GM19193 (cell line): ENCODE data around the gene C16orf95.

Experiments
- POLR2A ChIP-seq: IDR thresholded peaks from 4 replicates; pipeline ENCODE4 v1.6.1; 2011; ENCODE audit not compliant: insufficient read depth, insufficient read length; ENCODE audit errors: extremely low read depth

C16orf95 gene

DNA sequence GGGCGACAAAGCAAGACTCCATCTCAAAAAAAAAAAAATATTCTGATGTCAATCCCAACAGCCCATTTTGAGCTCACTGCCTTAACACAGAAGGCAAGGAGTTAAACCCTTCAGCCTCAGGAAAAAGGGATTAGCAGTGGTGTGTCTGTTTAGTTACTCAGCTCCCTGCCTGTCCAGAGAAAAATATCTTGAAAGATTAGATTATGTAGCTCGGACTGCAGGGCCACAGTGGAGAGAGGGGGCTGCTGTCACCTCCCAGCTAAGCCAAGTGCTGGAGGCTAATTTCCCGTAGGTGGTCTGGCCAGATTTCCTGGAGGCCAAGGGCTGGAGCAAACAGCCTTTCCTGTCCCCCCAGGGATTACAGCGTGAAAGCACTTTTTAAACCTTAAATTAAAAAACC is 50.3 kb downstream of the C16orf95 start:
- no peak for TF ChIP-seq POLR2A

DNA sequence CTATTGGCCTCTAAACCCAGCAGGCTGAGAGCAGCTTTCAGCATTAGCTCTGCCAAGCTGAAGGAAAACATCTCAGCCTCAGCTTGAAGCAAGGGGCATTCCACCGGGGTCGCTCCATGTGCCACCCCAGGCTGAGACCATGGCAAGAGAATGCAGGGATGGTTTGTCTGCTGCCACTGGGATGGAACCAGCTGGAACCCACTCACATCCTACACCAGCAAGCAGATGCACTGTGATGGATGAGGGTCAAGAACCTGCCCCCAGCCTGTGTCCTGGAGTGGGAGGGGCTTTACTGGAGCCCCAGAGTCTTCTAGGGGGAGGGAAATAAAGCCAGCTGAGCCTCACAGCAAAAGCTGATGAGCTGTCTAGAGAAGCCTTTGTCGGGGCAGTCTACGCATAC is 51.9 kb downstream of the C16orf95 start:
- no peak for TF ChIP-seq POLR2A

DNA sequence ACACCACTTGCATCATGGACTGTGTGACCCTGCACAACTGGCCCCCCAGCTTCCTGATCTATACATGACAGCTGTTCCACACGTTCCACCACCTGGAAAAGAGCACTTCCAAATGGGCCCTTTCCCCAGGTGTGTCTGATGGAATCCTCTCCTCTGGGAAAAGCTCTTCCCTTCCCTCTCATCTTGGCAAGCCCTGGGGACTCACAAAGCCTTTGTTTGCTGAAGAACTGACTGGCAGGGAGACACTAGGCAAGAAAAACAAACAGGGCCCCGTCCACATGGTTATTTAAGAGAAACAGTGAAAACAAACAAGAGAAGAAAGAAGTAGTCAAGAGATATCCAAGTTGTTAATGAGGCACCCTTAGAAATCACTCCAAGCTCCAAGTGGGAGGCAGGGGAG is 52.6 kb downstream of the C16orf95 start:
- TF ChIP-seq POLR2A, result no peak

DNA sequence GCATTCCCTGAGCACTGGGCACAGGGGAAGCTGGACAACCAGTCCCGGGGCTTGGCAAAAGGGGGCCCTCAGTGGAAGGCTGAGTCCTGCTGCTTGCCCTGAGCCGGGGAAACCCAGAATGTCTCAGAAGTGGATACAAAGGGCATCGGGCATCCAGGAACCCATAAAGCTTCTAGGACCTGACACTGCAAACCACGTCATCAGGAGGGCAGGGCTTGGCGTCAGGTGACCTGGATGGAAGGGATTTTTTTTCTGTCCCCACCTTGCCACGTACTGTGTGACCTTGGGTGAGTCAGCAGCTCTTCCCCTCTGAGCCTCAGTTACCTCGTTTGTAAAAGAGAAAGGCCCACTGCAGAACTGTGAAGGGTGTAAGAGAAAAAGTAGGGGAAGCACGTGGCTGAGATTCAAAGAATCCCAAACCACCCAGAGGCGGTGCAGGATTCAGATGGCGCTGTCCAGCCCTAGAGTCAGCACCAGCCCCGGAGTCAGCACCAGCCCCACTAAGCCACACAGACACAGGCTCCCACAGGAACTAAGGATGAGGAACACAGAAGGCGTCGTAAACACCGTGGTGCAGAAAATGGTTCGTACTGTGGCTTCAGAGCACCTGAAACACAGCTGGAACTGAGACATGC is 53.7 kb downstream of the C16orf95 start:
- TF ChIP-seq POLR2A, result no peak

DNA sequence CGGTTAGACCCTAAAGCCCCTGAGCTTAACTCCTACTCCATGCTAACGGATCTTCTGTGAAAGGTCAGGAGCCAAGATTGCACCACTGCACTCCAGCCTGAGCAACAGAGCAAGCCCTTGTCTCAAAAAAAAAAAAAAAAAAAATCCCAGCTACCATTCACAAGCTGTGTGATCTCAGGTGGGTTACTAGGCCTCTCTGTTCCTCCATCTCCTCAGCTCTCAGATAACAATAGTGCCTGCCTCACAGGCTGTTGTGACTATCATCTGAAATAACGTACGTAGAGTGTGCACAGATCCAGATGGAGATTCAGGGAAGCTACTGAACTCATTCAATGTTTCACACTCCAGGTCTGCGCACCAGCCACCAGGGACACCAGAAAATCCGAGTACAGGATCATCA is 57.8 kb downstream of the C16orf95 start:
- no peak for TF ChIP-seq POLR2A

DNA sequence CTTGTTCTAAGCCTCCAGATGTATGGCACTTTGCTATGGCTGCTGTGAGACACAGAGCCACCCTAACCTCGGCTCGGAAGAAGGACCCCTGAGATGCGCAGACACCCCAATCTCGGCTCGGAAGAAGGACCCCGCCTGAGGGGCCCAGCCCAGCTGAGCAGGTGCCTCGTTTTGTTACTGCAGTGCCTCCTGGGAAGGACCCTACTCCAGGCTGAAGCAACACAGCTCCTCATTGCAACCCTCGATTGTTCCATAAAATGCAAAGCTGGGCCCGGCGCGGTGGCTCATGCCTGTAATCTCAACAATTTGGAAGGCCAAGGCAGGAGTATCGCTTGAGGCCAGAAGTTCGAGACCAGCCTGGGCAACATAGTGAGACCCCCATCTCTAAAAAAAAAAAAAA is 61.3 kb downstream of the C16orf95 start:
- no peak for TF ChIP-seq POLR2A

DNA sequence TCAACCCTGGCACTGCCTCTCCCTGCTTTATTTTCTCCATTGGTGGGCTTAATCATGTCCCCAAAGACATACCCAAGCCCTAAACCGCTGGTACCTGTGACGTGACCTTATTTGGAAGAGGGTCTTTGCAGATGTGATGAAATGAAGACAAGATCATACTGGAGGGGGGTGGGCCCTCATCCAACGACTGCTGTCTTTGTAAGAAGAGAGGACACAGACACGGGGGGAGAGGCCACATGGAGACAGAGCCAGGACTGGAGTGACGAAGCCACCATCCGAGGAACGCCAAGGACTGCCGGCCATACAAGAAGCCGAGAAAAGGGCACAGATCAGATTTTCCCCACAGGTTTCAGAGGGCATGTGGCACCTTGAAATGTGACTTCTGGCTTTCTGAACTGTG is 62.5 kb downstream of the C16orf95 start:
- no peak for TF ChIP-seq POLR2A

DNA sequence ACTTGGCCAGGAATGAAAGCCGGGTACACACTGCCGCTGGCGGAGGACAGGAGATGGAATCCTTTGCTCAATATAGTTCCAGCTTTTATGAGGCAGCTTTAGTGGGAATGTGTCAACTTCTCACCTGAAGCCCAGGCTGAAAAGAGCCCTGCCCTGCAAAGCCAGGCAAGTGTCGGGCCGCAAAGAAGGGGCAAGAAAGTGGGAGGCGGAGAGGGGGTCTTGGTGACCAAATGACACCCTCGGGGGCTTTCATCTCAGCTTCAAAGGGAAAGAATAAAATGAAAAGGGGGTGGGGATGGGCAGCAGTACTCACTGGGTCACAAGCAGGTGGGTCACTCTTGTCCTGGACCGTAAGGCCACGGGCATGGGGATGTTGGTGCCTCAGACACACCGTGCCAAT is 62.9 kb downstream of the C16orf95 start:
- no peak for TF ChIP-seq POLR2A

DNA sequence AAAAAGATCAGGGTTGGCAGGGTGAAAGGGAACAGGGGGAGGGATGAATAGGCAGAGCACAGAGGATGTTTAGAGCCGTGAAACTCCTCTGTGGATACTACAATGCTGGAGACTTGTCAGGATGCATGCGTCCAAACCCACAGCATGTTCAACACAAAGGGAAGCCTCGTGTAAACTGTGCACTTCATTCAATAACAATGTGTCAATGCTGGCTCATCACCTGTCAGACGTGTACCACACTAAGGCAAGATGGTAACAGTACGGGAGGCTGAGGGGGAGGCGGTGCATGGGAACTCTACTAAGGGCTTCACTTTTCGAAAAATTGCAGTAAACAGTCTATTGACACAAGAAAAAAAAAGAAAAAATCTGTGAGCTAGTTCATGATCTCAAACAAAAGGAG is 63.7 kb downstream of the C16orf95 start:
- TF ChIP-seq POLR2A, result no peak
